ENCODE data around the gene FOXN3. TPM values are rescaled to one million over a fixed set of nuclear protein-coding genes. Genes with fewer than 3 reads are reported as not detected.
"Not testable (repeated sequence)": the region's sequence is repeated elsewhere in the genome, so short reads cannot be mapped to it uniquely, and the experiment has no call there.

FOXN3 gene
- total RNA-seq, 1 donor from 2014 or later, result 108 TPM

DNA sequence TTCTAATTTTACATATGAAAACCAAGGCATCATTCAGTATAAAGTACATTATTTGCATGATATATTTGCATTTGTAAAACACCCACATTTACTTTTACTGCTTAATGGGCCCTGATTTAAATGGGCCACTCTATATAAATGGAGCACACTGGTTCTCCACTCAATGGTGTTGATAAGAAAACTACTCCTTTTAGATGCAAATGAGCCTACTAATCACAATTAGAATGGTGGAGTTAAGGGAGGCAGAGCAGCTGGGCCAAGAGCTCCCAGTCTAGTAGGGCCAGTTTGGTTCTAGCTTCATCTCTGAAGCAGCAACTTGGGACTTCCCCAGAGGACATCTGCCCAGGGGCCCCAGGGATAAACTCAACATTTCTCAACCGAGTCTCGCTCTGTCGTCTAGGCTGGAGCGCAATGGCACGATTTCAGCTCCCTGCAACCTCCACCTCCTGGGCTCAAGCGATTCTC lies 120.7 kb downstream of the FOXN3 start:
- peaks cover 22% of the 10 kb centered on the region for H3K36me3 Mint-ChIP-seq (ENCODE audit: low read depth, unreplicated experiment)
- peaks cover 4% of the 10 kb centered on the region for H3K27me3 Mint-ChIP-seq (ENCODE audit: unreplicated experiment)
- no peak for DNase-seq (ENCODE audit: low spot score)
- no peak overlapping the region for H3K27ac Mint-ChIP-seq (ENCODE audit: unreplicated experiment)
- peaks cover 33% of the 10 kb centered on the region for H3K4me1 Mint-ChIP-seq (ENCODE audit: unreplicated experiment)
- TF ChIP-seq, protein P1, sequence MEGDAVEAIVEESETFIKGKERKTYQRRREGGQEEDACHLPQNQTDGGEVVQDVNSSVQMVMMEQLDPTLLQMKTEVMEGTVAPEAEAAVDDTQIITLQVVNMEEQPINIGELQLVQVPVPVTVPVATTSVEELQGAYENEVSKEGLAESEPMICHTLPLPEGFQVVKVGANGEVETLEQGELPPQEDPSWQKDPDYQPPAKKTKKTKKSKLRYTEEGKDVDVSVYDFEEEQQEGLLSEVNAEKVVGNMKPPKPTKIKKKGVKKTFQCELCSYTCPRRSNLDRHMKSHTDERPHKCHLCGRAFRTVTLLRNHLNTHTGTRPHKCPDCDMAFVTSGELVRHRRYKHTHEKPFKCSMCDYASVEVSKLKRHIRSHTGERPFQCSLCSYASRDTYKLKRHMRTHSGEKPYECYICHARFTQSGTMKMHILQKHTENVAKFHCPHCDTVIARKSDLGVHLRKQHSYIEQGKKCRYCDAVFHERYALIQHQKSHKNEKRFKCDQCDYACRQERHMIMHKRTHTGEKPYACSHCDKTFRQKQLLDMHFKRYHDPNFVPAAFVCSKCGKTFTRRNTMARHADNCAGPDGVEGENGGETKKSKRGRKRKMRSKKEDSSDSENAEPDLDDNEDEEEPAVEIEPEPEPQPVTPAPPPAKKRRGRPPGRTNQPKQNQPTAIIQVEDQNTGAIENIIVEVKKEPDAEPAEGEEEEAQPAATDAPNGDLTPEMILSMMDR (IDR thresholded peaks at IDR 0.05; ENCODE audit: unreplicated experiment), result no peak
- H3K9me3 Mint-ChIP-seq (ENCODE audit: unreplicated experiment), result no peaks in the 10 kb centered on the region
- no peak overlapping the region for H3K4me3 Mint-ChIP-seq (ENCODE audit: unreplicated experiment)

DNA sequence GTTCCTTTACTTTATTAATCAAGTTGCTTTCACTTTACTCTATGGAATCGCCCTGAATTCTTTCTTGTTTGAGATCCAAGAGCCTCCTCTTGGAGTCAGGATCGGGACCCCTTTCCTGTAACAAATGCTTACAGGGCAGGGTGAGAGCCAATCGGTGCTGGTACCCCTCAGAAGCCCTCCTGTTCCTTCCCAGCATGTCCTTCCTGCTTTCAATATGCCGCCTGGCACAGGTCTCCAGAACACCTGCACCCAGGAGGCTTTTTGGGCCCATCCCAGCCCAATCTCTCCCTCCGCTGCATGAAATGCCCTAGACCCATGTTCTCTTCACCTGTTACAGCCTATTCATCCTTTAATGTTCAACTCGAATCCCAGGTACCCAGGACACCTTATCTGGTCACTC lies 122.2 kb downstream of the FOXN3 start:
- peak overlapping the region; percentile 57 for H3K27ac Mint-ChIP-seq (ENCODE audit: unreplicated experiment)
- H3K4me3 Mint-ChIP-seq (ENCODE audit: unreplicated experiment), result no peak overlapping the region
- TF ChIP-seq, protein P1 (IDR thresholded peaks at IDR 0.05; ENCODE audit: unreplicated experiment), result no peak
- DNase-seq (ENCODE audit: low spot score), result no peak
- peaks cover 4% of the 10 kb centered on the region for H3K27me3 Mint-ChIP-seq (ENCODE audit: unreplicated experiment)
- H3K36me3 Mint-ChIP-seq (ENCODE audit: low read depth, unreplicated experiment), result peaks cover 27% of the 10 kb centered on the region
- peaks cover 33% of the 10 kb centered on the region for H3K4me1 Mint-ChIP-seq (ENCODE audit: unreplicated experiment)
- H3K9me3 Mint-ChIP-seq (ENCODE audit: unreplicated experiment), result no peaks in the 10 kb centered on the region

DNA sequence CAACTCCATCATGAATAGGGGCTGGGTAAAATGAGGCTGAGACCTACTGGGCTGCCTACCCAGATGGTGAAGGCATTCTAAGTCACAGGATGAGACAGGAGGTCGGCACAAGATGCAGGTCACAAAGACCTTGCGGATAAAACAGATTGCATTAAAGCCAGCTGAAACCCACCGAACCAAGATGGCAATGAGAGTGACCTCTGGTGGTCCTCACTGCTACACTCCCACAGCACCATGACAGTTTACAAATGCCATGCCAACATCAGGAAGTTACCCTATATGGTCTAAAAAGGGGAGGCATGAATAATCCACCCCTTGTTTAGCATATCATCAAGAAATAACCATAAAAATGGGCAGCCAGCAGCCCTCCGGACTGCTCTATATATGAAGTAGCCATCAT lies 122.6 kb downstream of the FOXN3 start:
- H3K4me3 Mint-ChIP-seq (ENCODE audit: unreplicated experiment), result peak overlapping the region; percentile 31
- peaks cover 25% of the 10 kb centered on the region for H3K36me3 Mint-ChIP-seq (ENCODE audit: low read depth, unreplicated experiment)
- not testable (repeated sequence) for H3K9me3 Mint-ChIP-seq (ENCODE audit: unreplicated experiment); H3K27ac Mint-ChIP-seq (ENCODE audit: unreplicated experiment); DNase-seq (ENCODE audit: low spot score); H3K27me3 Mint-ChIP-seq (ENCODE audit: unreplicated experiment)
- peaks cover 33% of the 10 kb centered on the region for H3K4me1 Mint-ChIP-seq (ENCODE audit: unreplicated experiment)

DNA sequence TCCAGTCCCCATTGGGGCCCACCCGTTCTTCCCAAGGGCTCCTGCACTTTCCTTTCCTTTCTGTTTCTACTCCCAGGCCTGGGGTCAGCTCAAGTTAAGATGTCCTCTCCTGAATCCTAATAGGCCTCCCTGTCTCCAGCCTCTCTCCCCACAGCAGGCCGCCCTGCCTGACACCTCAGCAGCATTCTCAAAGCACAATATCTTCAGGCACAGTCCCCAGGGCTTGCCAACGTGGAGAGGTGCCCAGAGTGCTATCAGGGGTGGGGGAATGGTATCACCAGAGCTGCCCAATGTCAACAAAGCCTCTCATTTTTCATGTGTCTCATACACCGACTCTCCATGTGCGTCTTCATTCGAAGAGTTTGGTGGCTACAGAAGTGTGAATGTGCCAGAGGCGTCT lies 123.0 kb downstream of the FOXN3 start:
- peaks cover 25% of the 10 kb centered on the region for H3K36me3 Mint-ChIP-seq (ENCODE audit: low read depth, unreplicated experiment)
- DNase-seq (ENCODE audit: low spot score), result no peak
- H3K9me3 Mint-ChIP-seq (ENCODE audit: unreplicated experiment), result no peaks in the 10 kb centered on the region
- peak overlapping the region; percentile 31 for H3K4me3 Mint-ChIP-seq (ENCODE audit: unreplicated experiment)
- peak overlapping the region; percentile 36 for H3K27ac Mint-ChIP-seq (ENCODE audit: unreplicated experiment)
- H3K4me1 Mint-ChIP-seq (ENCODE audit: unreplicated experiment), result peaks cover 33% of the 10 kb centered on the region
- H3K27me3 Mint-ChIP-seq (ENCODE audit: unreplicated experiment), result peaks cover 2% of the 10 kb centered on the region
- TF ChIP-seq, protein P1 (IDR thresholded peaks at IDR 0.05; ENCODE audit: unreplicated experiment), result no peak

DNA sequence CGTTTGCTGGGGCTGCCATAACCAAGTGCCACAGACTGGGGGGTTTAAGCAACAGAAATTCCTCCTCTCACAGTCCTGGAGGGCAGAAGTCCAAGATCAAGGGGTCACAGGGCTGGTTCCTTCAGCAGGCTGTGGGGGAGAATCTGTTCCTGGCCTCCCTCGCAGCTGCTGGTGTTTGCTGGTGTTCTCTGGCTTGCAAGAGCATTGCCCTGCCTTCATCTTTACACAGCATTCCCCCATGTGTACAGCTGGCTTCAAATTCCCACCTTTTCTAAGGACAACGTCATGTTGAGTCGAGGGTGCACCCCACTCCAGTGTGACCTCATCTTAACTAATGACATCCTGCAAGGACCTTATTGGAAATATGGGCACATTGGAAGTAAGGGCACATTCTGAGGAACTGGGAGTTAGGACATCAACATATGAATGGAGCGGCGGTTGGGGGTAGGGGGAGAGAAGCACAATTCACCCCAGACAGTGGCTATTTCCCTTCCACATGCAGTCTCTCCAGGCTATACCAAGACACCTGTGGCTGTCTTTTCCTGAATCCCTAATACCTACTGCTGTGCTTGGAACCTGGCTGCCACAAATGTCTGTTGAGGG lies 123.6 kb downstream of the FOXN3 start:
- Mint-ChIP-seq H3K36me3 (ENCODE audit: low read depth, unreplicated experiment) (peaks cover 25% of the 10 kb centered on the region), H3K4me3 (ENCODE audit: unreplicated experiment) (no peak overlapping the region), H3K27ac (ENCODE audit: unreplicated experiment) (peak overlapping the region; percentile 61), H3K9me3 (ENCODE audit: unreplicated experiment) (no peaks in the 10 kb centered on the region), H3K4me1 (ENCODE audit: unreplicated experiment) (peaks cover 33% of the 10 kb centered on the region), H3K27me3 (ENCODE audit: unreplicated experiment) (peaks cover 2% of the 10 kb centered on the region)
- no peak for DNase-seq (ENCODE audit: low spot score)
- TF ChIP-seq, protein P1 (IDR thresholded peaks at IDR 0.05; ENCODE audit: unreplicated experiment), result no peak

All from endothelial cell (in vitro differentiated cells).